Right forelimb (tissue), 1 donor: ENCODE results near the gene TPO.
"Not testable (repeated sequence)": the region's sequence is repeated elsewhere in the genome, so short reads cannot be mapped to it uniquely, and the experiment has no call there.

Experiments
- DNase-seq: peaks from one replicate; pipeline ENCODE4 v3.0.0-alpha.2; 2018

The TPO gene

DNA sequence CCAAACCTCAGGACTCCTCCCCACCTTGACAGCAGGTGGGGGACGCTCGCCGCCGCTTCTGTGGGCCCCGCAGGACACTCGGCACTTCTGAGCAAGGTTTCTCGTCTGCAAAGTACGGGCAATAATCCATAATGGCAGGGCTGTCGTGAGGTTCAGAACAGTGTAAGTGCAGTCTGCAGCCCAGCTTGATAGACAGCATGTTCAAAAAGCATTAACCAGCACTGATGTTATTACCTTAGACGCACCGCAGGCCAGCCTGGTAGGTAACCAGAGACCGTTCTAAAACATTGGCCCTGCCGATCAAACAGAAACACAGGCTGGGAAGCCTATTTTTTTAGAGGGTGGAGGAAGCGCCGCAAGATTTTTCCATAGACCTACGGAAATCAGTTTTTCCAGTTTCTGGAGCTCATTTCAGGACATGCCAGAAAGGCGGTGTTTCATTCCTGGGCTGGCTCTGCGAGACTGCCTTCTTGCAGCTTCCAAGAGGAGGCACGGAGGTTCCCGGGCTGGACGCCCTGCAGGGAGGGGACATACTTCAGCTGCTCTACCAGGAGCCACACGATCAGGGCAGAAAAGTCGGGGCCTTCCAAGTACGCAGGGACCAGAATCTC is 148.7 kb downstream of the TPO start:
- DNase-seq: peak; percentile 75

DNA sequence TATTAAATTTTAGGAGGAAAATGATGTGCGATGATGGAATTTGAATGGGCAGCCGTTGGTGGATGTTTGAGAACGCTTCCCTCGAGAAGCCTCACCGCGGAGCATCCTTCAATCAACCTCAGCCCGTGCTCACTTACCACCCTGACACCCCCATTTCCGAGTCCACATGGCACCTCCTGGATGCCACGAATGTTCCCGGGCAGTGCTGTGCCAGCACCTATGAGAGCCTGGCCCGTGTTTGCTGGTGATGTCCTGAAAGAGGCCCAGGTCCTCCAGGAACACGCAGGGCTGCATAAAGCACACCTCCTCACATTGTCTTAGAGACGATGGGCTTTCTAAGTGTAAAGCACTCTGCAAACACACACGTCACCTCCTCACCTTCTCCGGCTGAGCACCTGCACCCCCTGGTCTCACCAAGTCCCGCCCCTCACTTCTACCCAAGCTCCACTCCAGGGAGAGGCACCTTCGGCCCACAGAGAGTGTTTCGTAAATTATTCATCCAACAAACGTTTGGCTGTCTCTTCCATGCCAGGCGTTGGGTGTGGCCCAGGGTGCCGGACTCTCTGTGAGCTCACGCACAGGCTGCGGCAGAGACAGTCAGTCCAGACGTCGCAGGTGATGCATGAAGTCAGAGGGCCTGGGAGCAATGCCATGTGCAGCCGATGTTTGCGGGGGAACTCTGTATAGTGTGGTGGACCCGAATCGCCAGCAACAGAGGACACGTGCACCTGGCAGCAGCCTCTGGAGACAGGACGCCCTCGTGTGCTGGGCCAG is 150.0 kb downstream of the TPO start:
- DNase-seq: peak; percentile 32

DNA sequence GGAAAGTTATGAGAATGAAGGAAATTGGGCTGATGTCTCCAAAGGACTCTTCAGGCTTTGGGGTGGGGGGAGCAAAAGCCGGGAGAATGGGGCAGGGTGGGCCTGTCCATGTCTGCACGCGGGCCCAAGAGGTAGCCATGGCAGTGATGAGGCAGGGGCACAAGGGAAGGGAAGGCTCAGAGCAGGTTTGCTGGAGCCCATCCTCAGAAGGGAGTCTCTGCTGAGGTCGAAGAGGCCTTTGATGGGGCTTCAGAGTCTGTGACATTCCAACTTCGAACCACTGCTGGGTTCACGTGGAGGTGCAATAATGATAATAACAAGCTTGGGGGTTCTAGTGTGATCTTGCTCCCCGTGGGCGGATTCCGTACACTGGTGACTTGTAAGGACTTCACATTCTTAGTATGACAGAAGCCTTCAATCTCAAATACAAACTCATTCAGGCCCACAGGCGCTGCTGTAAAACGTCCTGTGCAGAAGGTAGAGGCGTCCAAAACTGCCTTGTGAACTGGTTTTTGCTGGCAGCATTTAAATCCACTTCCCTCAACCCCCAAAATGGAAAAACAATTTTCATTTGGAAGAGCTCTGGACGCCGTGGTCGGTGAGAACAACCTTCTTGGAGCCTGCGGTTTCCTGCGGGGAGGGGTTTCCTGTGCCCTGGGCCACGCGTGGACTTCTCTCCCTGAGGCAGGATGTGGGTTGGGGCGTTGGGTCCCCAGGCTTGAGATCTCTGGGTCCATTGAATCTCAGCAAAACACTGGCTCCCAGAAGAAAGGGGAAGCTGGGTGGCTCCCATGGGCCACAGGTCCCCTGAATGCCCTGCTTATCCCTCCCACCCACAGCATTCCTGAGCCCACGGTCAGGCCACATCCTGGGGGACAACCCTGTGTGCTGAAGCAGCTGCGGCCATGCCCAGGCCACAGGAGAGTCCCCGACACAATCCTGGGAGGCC is 151.0 kb downstream of the TPO start:
- peak; percentile 50 for DNase-seq

DNA sequence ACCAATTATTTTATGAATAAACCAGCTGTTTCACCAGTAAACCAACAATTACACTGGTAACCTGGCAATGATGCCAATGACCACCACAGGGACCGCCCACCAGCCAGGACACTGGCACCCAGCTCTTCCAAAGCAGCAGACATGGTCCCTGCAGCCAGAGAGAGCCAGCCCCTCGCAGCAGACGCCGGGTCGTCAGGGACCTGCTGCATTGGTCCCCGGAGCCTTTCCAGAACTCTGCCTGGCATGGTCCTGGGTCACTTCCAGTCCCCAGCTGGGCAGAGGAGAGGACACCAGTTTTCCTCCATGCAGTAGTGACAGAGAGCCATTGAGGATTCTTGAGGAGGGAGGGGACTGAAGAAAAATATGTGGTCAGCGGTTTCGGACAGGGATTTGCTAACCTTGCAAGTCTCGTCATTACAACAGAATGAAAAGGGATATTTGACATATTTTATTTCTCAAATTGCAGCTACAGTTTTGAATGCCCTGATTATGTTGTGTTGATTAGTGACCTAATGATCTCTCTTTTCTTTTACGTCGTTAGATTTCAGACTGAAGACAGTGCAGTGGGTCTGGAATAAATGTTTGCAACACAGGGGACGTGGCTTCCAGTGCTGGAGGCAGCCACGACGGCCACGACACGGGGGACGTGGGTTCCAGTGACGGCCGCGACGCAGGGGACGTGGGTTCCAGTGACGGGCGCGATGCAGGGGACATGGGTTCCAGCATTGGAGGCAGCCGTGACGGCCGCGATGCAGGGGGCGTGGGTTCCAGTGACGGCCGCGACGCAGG is 154.5 kb downstream of the TPO start:
- DNase-seq: peak; percentile 20

DNA sequence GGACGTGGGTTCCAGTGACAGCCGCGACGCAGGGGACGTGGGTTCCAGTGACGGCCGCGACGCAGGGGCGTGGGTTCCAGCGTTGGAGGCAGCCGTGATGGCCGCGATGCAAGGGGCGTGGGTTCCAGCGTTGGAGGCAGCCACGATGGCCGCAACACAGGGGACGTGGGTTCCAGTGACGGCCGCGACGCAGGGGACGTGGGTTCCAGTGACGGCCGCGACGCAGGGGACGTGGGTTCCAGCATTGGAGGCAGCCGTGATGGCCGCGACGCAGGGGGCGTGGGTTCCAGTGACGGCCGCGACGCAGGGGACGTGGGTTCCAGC is 155.0 kb downstream of the TPO start:
- DNase-seq: not testable (repeated sequence)

DNA sequence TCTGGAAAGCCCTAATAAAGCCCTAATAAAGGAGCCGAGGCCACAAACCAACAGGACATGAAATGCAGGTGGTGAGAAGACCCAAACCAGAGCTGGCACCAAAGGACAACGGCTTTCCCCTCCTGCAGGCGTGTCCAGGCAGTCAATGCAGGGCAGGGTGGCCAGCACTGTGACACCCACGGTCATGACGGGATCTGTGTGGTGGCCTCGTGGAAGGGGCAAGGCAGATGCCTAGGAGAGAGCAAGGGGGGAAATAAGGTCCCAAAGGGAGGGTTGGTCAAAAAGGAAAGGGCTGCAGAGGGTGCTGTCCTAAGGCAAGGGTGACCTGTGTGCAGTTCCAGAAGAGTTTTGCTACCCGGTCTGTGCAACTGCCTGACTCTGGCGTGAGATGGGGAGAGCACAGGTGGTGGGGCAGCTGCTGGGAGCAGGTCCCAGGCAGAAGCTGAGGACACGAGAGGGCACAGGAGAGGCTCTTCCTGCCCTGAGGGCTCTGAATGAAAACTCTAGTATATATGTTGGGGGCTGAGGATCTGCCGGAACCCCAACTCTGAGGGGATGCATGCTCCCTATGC is 156.7 kb downstream of the TPO start:
- peak; percentile 30 for DNase-seq

DNA sequence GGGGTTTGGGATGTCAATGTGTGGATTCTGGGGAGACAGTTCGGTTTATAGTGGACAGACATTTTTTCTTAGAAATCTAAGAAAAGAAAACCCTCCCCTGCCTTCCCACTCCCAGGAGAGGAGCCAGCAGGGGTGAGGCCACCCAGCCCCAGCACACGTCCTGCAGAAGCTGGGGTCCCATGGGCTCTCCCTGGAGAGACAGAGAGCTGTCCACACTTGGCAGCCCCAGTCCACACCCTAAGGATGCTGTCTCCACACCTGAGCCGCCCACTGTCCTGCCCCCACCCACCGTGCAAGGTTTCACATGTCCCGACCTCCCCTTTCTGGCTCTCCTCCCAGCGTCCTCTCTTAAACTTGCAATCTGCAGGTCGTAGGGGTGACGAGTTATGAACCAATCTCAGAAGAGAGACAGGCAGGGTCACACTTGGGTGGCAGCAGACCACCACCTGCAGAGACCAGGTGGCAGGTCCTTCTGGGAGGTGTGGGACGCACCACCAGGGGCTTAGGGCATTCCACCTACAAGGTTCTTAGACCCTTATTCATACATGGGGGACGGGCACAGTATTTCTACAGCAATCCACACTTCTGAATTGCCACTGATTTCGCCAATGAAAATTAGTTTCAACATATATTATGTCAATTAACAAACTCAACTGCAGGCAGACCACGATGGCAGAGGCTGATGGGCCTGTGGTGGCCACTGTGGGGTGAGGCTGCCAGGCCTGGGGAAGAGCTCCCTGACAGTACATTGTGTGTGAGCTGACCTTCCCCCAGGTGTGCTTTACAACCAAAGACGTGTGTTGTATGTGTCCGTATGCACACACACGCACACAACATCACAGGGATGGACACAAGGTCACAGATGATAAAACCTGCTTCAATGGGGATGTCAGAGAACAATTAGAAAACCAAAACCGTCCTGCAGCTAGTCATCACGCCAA is 158.5 kb downstream of the TPO start:
- peak; percentile 11 for DNase-seq

DNA sequence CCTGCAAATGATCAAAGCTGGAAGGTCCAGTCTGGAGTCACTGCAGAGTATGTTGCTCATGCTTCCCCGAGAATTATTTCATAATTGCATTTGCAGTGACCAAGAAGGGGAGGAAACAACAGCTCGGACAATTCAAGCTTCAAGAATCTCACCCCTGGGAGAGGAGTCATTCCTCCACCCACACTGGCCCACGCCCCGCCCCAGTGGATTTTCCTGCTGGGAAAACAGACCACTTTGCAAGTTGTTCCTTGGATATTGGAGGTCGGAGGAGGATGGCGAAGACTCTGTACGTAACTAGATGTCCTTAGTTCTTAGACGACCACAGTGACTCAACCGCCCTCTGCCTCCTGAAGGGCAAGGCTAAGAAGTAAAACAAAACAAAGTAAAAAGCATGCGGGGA is 159.4 kb downstream of the TPO start:
- DNase-seq: peak; percentile 35

DNA sequence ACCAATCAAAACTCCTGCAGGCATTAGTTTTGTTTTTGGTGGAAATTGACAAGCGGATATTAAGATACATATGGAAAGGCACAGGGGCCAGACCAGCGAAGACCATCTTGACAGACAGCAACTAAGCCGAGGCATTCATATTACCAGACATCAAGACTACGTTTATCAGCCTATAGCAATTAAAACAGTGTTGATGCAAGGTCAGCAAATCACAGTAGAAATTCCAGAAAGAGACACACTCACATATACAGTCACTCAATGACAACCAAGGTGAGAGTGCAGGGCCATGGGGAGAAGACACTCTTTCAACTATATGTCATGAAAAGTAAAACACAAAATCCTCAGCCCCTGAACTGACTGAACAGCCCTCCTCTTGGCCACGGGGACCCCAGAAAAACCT is 164.6 kb downstream of the TPO start:
- peak; percentile 6 for DNase-seq

DNA sequence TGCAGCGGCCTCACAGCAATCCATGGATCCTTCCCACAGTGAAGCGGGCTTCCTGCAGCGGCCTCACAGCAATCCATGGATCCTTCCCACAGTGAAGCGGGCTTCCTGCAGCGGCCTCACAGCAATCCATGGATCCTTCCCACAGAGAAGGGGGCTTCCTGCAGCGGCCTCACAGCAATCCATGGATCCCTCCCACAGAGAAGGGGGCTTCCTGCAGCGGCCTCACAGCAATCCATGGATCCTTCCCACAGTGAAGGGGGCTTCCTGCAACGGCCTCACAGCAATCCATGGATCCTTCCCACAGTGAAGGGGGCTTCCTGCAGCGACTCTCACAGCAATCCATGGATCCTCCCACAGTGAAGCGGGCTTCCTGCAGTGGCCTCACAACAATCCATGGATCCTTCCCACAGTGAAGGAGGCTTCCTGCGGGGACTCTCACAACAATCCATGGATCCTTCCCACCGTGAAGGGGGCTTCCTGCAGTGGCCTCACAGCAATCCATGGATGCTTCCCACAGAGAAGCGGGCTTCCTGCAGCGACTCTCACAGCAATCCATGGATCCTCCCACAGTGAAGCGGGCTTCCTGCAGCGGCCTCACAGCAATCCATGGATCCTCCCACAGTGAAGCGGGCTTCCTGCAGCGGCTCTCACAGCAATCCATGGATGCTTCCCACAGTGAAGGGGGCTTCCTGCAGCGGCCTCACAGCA is 168.1 kb downstream of the TPO start:
- peak; percentile 2 for DNase-seq

DNA sequence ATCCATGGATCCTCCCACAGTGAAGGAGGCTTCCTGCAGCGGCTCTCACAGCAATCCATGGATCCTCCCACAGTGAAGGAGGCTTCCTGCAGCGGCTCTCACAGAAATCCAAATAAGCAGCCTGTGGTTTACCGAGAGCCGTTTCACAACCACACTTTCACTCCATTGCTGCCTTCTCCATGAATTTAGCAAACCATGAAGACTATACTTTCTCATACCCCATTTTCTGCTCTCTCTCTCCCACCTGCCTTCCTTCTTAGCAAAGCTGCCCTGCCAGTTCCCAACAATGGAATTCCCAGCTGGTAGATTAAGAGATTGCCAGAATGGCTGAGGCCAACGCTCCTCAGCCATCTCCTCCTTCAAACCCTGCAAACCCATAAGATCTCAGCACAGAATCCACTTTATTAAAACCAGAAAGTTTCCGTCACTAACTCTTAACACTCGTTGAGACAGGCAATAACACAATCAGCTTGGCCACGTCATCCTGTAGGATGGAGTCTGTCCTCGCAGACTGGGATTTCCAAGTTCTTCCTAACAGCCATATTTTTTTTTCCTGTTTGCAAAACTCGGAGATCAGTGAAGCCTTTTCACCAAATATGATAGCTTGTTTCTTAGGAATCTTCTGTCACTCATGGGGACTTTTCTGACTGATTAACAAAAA is 168.8 kb downstream of the TPO start:
- DNase-seq: peak; percentile 26

DNA sequence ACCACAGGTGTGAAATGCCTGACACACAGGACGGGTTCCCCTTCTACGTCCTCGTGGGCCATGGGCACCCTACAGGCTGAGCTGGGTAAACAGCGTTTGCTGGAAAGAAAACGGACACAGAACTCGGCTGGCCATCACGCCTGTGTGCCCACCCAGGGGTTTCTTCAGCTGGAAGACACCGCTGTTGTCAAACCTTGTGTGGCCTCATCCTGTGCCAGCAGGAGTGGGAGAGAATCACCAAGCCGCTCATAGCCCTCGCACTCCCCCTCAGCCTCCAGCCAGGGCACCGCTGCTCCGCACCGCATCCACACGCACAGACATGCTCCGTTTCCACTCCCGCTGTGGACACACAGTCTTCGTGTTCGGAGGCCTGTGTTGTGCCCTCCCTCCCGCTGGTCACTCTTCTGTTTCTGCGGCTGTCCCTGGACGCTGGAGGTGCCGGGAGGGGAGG is 169.7 kb downstream of the TPO start:
- peak; percentile 36 for DNase-seq

DNA sequence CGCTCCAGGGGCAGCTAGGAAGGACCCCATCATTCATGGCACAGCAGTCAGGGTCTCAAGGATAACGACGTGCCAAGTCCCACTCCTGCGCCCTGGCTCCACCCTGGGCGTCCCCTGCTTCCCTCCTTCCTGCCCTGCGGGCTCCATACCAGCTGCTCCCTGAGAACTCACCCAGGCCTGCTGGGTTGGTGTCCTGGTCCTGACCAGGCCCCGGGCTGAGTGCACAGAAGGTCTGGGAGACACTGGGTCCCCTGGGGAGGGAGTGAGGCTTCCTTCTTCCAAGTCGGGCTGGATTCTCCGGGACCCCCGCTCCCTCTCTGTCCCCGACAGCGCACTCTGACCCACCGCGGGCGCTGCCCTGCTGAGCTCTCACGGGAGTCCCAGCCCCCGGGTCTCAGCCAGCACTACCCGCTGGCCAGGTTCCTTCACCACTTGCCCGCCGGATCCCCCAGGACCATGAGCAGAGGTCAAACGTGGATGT is 170.8 kb downstream of the TPO start:
- DNase-seq: peak; percentile 6

DNA sequence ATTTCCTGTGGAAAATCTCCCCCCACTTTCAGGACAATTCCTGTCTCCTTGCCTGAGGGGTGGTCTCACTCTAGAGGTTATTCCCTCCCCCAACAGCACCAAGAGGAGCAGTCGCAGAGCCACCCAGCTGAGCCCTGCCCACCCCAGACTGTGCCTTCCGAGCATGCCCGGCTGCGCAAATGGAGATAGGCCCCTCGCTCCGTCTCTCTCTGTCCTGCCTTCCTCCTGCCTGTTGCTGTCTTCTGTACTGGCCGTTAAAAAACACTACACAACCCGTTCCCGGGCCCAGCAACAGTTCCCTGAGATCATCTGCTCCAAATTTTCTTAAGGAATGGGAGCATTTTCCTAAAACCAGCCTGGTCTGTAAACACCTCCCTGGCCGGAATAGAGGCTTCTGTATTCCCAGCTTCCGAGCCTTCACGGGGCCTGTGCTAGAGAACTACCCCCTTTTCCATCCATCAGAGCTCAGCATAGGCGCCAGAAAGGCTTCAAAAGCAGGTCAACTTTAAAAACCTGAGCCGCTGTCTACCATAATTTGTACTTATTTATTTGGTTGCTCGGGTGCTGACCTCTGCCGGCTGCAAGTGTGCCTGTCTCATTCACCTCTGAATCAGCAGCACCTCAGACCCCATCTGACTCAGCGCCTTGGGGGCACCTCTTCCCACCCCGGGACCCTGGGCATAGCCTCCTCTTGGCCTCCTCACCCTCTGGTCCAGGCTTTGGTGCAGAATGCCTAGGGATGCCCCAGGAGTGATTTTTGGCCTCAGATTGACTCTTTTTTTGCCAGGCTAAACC is 171.6 kb downstream of the TPO start:
- peak; percentile 37 for DNase-seq

DNA sequence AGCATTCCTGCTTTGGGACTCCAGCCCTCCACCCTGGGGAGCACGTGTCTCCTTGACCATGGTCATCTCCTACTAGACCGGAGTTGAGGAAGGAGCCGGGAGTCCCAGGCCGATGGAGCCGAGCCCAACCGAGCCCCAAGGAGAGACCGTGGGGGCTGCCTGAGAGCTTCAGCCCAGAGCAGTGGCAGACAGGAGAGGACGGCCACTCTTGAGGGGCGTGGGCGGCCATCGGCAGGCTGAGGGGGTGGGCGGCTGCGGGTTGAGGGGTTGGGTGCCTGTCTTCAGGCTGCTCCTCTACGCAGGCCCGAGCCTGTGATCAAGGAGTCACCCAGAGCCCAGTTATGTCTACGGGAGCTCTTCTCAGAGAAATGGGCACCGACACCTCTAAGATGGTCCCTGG is 172.4 kb downstream of the TPO start:
- peak; percentile 27 for DNase-seq

DNA sequence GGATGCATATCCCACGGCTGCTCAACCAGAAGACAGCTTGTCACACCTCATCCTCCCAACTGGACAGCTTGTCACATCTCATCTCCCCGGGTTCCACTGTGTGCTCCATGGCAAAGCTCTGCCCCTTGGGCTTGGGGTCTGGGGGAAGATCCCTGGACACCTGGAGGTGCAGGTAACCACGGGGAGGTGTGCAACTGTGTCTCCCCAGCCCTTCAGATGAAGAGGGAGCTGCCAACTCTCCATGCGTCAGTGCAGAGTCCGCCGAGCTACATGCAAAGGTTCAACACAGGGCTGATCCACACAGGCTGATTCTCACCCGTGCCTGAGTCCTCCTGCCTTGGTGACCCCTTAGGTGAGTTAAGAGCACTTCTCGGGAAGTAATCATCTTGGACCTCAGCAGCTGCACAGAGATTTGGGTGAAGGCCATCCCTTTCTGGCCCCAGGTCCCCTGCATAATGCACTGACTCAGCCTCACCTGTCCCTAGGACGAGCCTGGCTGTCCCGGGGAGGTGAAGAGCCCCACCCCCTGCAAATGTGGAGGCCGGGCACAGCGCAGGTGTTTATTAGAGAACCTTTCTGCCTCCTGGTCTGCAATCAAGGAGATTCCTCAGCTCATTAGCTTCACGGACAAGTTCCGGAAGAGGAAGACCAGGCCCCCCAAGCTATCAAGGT is 173.1 kb downstream of the TPO start:
- peak; percentile 36 for DNase-seq

DNA sequence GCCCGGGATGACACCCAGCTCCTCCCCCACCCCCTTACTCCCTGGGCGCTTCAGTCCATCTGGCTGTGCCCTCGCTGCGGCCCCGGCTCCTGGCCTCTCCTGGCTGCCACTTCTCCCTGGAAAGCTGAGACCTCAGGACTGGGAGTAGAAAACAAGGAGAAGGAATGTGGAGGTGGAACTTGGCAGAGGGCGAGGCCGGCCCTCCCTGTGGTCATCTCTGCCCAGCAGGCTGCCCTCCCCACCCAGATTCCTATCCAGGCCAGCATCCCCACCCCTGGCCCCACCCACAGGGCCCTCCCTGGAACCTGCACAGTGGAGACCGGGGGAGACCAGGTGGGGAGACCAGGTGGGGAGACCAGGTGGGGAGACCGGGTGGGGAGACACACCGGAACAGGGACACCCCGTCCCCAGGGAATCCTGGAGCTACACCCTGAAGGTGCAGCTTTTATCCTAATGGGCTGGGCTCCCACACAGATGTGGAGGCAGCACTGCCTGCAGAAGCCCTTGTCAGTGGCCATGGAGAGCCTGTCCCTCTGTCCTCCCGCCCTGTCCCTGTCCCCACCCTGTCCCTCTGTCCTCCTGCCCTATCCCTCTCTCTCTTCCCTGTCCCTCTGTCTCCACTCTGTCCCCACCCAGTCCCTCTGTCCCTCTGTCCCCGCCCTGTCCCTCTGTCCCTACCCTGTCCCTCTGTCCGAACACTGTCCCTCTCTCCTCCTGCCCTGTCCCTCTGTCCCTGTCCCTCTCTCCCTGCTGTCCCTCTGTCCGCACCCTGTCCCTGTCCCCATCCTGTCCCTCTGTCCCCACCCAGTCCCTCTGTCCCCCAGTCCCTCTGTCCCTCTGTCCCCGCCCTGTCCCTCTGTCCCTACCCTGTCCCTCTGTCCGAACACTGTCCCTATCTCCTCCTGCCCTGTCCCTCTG is 173.9 kb downstream of the TPO start:
- peak; percentile 41 for DNase-seq
